A549 (cell line): ENCODE measurements around the gene RFC1. TPM values are rescaled to one million over a fixed set of nuclear protein-coding genes. Genes with fewer than 3 reads are reported as not detected.

Experiments used
- ATAC-seq, 2 experiments: fragments of 200-7000 bp in 1 of 2; fragments of >200 bp in 1 of 2; cut with Nextera tagmentation in 1 of 2; cut with Tn5 transposase in 1 of 2; 3 replicates each; pipeline versions ENCODE4 v1.8.0 to v1.9.1; 2018 to 2020; ENCODE audit warnings: mild to moderate bottlenecking in 1 of 2, moderate library complexity in 1 of 2
- CTCF ChIA-PET: fragments of 300-600 bp; sonication (Branson Sonifier 250); formaldehyde crosslinking; extraction: SDS; loops from one replicate; lab custom pipeline; 2021; ENCODE audit warnings: antibody characterized with exemption, inconsistent platforms; lab: Yijun Ruan, JAX
- POLR2A ChIA-PET: fragments of 350-600 bp; formaldehyde crosslinking; extraction: SDS; loops from one replicate; lab custom pipeline; 2021; ENCODE audit warnings: antibody characterized with exemption, inconsistent platforms; lab: Yijun Ruan, JAX
- DNase-seq, 2 experiments: peaks; one replicate each; pipeline versions ENCODE4 v3.0.0 to v3.0.0-alpha.2; 2011 to 2016; ENCODE audit warnings: low read depth in 1 of 2, low spot score in 1 of 2
- FAIRE-seq: peaks from 2 replicates; lab custom pipeline; 2011; peaks lifted over from hg19 to GRCh38; lab: Jason Lieb, UNC
- H3K27ac ChIP-seq, 2 experiments: fragments of >200 bp; sonication (Bioruptor Twin); formaldehyde crosslinking; 3 replicates each; pipeline ENCODE4 v1.5.1; 2016 to 2017
- H3K4me1 ChIP-seq: fragments of >200 bp; sonication (Bioruptor Twin); formaldehyde crosslinking; 3 replicates; pipeline ENCODE4 v1.6.1; 2016
- H3K4me2 ChIP-seq: fragments of >200 bp; sonication (Bioruptor Twin); formaldehyde crosslinking; 3 replicates; pipeline ENCODE4 v1.6.1; 2016
- H3K4me3 ChIP-seq: fragments of >200 bp; sonication (Bioruptor Twin); formaldehyde crosslinking; 3 replicates; pipeline ENCODE4 v1.5.1; 2016
- H3K9me3 ChIP-seq: fragments of >200 bp; sonication (Bioruptor Twin); formaldehyde crosslinking; 3 replicates; pipeline ENCODE4 v1.6.1; 2016
- BHLHE40 ChIP-seq: IDR thresholded peaks from 2 replicates; pipeline ENCODE4 v1.6.1; 2012; ENCODE audit warnings: low read depth, low read length, inconsistent platforms
- CBX2 ChIP-seq: fragments of 200-600 bp; sonication (generic); IDR thresholded peaks from 2 replicates; pipeline ENCODE4 v1.6.1; 2016; ENCODE audit warnings: low read depth, mild to moderate bottlenecking, borderline replicate concordance
- CBX8 ChIP-seq: fragments of 200-600 bp; sonication (generic); IDR thresholded peaks from 2 replicates; pipeline ENCODE4 v1.6.1; 2016
- CHD2 ChIP-seq: fragments of 150-350 bp; IDR thresholded peaks from 2 replicates; pipeline ENCODE4 v1.6.1; 2014; ENCODE audit warnings: low read length; ENCODE audit not compliant: partially characterized antibody
- CHD4 ChIP-seq: fragments of 200-600 bp; sonication (generic); IDR thresholded peaks from 2 replicates; pipeline ENCODE4 v1.6.1; 2016; ENCODE audit warnings: antibody characterized with exemption, mild to moderate bottlenecking, borderline replicate concordance
- E2F6 ChIP-seq: IDR thresholded peaks from 2 replicates; pipeline ENCODE4 v1.6.1; 2012; ENCODE audit warnings: low read depth, borderline replicate concordance
- FOSB ChIP-seq: fragments of 250-450 bp; sonication (Bioruptor Pico); IDR thresholded peaks from 2 replicates; pipeline ENCODE4 v1.5.0; 2020; ENCODE audit warnings: mild to moderate bottlenecking, moderate library complexity
- HDAC2 ChIP-seq: fragments of 200-600 bp; sonication (generic); IDR thresholded peaks from 2 replicates; pipeline ENCODE4 v1.6.1; 2016
- HOXA7 ChIP-seq: fragments of 250-450 bp; sonication (Bioruptor Pico); IDR thresholded peaks from 2 replicates; pipeline ENCODE4 v1.5.0; 2020; ENCODE audit warnings: mild to moderate bottlenecking, moderate library complexity
- HOXB13 ChIP-seq: fragments of 250-450 bp; sonication (Bioruptor Pico); IDR thresholded peaks from 2 replicates; pipeline ENCODE4 v1.5.0; 2020; ENCODE audit warnings: low read depth, mild to moderate bottlenecking, moderate library complexity
- JUN ChIP-seq, 2 experiments: fragments of >200 bp; sonication (Bioruptor Twin); formaldehyde crosslinking; IDR thresholded peaks; 2 replicates in 1 of 2; 3 replicates in 1 of 2; pipeline ENCODE4 v1.6.1; 2016 to 2017
- KDM1A ChIP-seq: fragments of 200-600 bp; sonication (generic); IDR thresholded peaks from 2 replicates; pipeline ENCODE4 v1.6.1; 2016; ENCODE audit warnings: low read depth, mild to moderate bottlenecking
- KDM5A ChIP-seq: fragments of 200-600 bp; sonication (generic); IDR thresholded peaks from 2 replicates; pipeline ENCODE4 v1.6.1; 2016; ENCODE audit warnings: antibody characterized with exemption, mild to moderate bottlenecking
- MAFK ChIP-seq: fragments of 450-650 bp; IDR thresholded peaks from 2 replicates; pipeline ENCODE4 v1.6.1; 2014; ENCODE audit not compliant: partially characterized antibody
- MYC ChIP-seq: IDR thresholded peaks from 2 replicates; pipeline ENCODE4 v1.6.1; 2012; ENCODE audit warnings: mild to moderate bottlenecking, inconsistent platforms, low read length, improper control_type of control experiment, borderline replicate concordance
- NR3C1 ChIP-seq: fragments of >200 bp; sonication (Bioruptor Twin); formaldehyde crosslinking; IDR thresholded peaks from 3 replicates; pipeline ENCODE4 v1.6.1; 2017
- PBX3 ChIP-seq: IDR thresholded peaks from 2 replicates; pipeline ENCODE4 v1.6.1; 2012
- REST ChIP-seq: fragments of 200-600 bp; sonication (generic); IDR thresholded peaks from 2 replicates; pipeline ENCODE4 v1.6.1; 2016; ENCODE audit warnings: antibody characterized with exemption, mild to moderate bottlenecking, moderate library complexity
- SMC3 ChIP-seq: fragments of >200 bp; sonication (Bioruptor Twin); formaldehyde crosslinking; IDR thresholded peaks from 3 replicates; pipeline ENCODE4 v1.6.1; 2018; ENCODE audit warnings: inconsistent platforms
- TFCP2L1 ChIP-seq: fragments of 250-450 bp; sonication (Bioruptor Pico); IDR thresholded peaks from 2 replicates; pipeline ENCODE4 v1.5.0; 2021; ENCODE audit warnings: mild to moderate bottlenecking
- TP53 ChIP-seq: fragments of 250-450 bp; sonication (Bioruptor Pico); IDR thresholded peaks from 2 replicates; pipeline ENCODE4 v1.5.0; 2021; ENCODE audit warnings: mild to moderate bottlenecking, moderate library complexity
- ZSCAN20 ChIP-seq: fragments of 250-450 bp; sonication (Bioruptor Pico); IDR thresholded peaks from 2 replicates; pipeline ENCODE4 v1.8.0; 2022; ENCODE audit warnings: mild to moderate bottlenecking, moderate library complexity
- WGBS: methylation state at CpG from one replicate; pipeline ENCODE4 v1.1.6; 2017; ENCODE audit errors: missing lambda C conversion rate; 5-methylcytosine and 5-hydroxymethylcytosine counted together
- polyA plus RNA-seq, 4 experiments: library from polyadenylated mRNA; depleted of rRNA in 3 of 4; stranded (reverse); fragments of >200 nt; fragmentation: RNase III in 1 of 4; extraction: RNeasy Plus Mini Kit Qiagen cat#74134 plus additional on column Dnase treatment in 1 of 4; gene quantifications; 2 replicates in 3 of 4; 3 replicates in 1 of 4; pipeline ENCODE4 v1.2.3, GENCODE V29; 2011 to 2017
- TF ChIP-seq, protein P1 (sequence below): fragments of >200 bp; sonication (Bioruptor Twin); formaldehyde crosslinking; IDR thresholded peaks from 3 replicates; pipeline ENCODE4 v1.5.1; 2016
- TF ChIP-seq, protein P2 (sequence below): fragments of >200 bp; sonication (Bioruptor Twin); formaldehyde crosslinking; IDR thresholded peaks from 2 replicates; pipeline ENCODE4 v1.6.1; 2016
- TF ChIP-seq, protein P3 (sequence below): fragments of >200 bp; sonication (Bioruptor Twin); formaldehyde crosslinking; IDR thresholded peaks from 3 replicates; pipeline ENCODE4 v1.6.1; 2016
- TF ChIP-seq, protein P4 (sequence below): fragments of 450-650 bp; IDR thresholded peaks from 2 replicates; pipeline ENCODE4 v1.6.1; 2014; ENCODE audit warnings: antibody characterized with exemption

Gene RFC1
- polyA plus RNA-seq, 2 of the 4 experiments (the other 2 are of a cell fraction) = 24.5 to 46.5 TPM

DNA sequence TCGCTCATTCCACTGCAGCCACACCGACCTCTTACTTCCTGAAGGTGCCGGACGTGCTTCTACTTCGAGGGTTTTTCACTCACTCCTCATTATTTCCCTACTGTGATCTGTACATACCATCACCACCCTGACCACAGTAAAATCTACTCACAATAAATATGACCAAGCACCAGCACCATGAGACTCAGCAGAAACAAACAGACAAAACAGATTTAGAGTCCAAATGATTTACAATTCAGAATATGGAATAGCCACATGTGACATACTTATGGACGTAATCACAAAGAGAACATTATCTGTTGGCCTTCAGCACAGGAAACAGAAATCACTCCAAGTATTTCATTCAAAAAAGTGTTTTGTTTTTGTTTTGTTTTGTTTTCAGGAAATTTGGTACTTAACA is 24.4 kb upstream of the RFC1 start:
- POLR2A ChIA-PET = no interaction called here
- Histone ChIP-seq H3K4me1 (no peaks in the 10 kb centered on the region), H3K27ac (no peak overlapping the region), H3K4me2 (no peak overlapping the region), H3K9me3 (no peaks in the 10 kb centered on the region), H3K4me3 (no peak overlapping the region)
- FAIRE-seq (no peak), ATAC-seq (no peak), DNase-seq (no peak)
- WGBS = 92% methylated on average over 6 of the region's 6 CpGs
- CTCF ChIA-PET = no interaction called here
- no peak for TF ChIP-seq CHD4
- no peak for TF ChIP-seq BHLHE40
- no peak for TF ChIP-seq SMC3
- no peak for TF ChIP-seq TFCP2L1 (CRISPR knock-in tag)
- TF ChIP-seq MYC = no peak
- no peak for TF ChIP-seq KDM1A
- TF ChIP-seq, protein P1, sequence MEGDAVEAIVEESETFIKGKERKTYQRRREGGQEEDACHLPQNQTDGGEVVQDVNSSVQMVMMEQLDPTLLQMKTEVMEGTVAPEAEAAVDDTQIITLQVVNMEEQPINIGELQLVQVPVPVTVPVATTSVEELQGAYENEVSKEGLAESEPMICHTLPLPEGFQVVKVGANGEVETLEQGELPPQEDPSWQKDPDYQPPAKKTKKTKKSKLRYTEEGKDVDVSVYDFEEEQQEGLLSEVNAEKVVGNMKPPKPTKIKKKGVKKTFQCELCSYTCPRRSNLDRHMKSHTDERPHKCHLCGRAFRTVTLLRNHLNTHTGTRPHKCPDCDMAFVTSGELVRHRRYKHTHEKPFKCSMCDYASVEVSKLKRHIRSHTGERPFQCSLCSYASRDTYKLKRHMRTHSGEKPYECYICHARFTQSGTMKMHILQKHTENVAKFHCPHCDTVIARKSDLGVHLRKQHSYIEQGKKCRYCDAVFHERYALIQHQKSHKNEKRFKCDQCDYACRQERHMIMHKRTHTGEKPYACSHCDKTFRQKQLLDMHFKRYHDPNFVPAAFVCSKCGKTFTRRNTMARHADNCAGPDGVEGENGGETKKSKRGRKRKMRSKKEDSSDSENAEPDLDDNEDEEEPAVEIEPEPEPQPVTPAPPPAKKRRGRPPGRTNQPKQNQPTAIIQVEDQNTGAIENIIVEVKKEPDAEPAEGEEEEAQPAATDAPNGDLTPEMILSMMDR = no peak
- no peak for TF ChIP-seq JUN (IDR thresholded peaks at IDR 0.05)
- TF ChIP-seq FOSB (CRISPR knock-in tag) = no peak

GRCh38 chr4:39384563-39384962 is 18.4 kb upstream of the RFC1 start:
- CTCF ChIA-PET = no interaction called here
- TF ChIP-seq MAFK (no peak), PBX3 (no peak), HOXA7 (no peak), TP53 (no peak), E2F6 (no peak), NR3C1 (no peak), TFCP2L1 (CRISPR knock-in tag) (no peak), HOXB13 (CRISPR knock-in tag) (no peak), REST (no peak), CBX2 (no peak), CHD2 (no peak), ZSCAN20 (no peak), CBX8 (no peak), KDM5A (no peak), KDM1A (no peak), HDAC2 (no peak)
- TF ChIP-seq, protein P2, sequence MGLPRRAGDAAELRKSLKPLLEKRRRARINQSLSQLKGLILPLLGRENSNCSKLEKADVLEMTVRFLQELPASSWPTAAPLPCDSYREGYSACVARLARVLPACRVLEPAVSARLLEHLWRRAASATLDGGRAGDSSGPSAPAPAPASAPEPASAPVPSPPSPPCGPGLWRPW = no peak
- TF ChIP-seq, protein P3, sequence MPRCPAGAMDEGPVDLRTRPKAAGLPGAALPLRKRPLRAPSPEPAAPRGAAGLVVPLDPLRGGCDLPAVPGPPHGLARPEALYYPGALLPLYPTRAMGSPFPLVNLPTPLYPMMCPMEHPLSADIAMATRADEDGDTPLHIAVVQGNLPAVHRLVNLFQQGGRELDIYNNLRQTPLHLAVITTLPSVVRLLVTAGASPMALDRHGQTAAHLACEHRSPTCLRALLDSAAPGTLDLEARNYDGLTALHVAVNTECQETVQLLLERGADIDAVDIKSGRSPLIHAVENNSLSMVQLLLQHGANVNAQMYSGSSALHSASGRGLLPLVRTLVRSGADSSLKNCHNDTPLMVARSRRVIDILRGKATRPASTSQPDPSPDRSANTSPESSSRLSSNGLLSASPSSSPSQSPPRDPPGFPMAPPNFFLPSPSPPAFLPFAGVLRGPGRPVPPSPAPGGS = no peak
- TF ChIP-seq, protein P4, sequence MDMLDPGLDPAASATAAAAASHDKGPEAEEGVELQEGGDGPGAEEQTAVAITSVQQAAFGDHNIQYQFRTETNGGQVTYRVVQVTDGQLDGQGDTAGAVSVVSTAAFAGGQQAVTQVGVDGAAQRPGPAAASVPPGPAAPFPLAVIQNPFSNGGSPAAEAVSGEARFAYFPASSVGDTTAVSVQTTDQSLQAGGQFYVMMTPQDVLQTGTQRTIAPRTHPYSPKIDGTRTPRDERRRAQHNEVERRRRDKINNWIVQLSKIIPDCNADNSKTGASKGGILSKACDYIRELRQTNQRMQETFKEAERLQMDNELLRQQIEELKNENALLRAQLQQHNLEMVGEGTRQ = no peak
- TF ChIP-seq, protein P1 = no peak
- POLR2A ChIA-PET = no interaction called here
- H3K27ac ChIP-seq = no peak overlapping the region
- H3K4me3 ChIP-seq = no peak overlapping the region
- H3K9me3 ChIP-seq = no peaks in the 10 kb centered on the region
- H3K4me1 ChIP-seq = no peaks in the 10 kb centered on the region
- 84% methylated on average over 11 of the region's 11 CpGs for WGBS
- ATAC-seq (no peak), FAIRE-seq (no peak), DNase-seq (no peak)
- H3K4me2 ChIP-seq = no peak overlapping the region
